ENCODE data around the gene EVA1C.

- TF ChIP-seq, protein P1, sequence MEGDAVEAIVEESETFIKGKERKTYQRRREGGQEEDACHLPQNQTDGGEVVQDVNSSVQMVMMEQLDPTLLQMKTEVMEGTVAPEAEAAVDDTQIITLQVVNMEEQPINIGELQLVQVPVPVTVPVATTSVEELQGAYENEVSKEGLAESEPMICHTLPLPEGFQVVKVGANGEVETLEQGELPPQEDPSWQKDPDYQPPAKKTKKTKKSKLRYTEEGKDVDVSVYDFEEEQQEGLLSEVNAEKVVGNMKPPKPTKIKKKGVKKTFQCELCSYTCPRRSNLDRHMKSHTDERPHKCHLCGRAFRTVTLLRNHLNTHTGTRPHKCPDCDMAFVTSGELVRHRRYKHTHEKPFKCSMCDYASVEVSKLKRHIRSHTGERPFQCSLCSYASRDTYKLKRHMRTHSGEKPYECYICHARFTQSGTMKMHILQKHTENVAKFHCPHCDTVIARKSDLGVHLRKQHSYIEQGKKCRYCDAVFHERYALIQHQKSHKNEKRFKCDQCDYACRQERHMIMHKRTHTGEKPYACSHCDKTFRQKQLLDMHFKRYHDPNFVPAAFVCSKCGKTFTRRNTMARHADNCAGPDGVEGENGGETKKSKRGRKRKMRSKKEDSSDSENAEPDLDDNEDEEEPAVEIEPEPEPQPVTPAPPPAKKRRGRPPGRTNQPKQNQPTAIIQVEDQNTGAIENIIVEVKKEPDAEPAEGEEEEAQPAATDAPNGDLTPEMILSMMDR (IDR thresholded peaks at IDR 0.05) = no peak
- no peak for TF ChIP-seq POLR2A (IDR thresholded peaks at IDR 0.05)
These were observed 121.1 kb downstream of the EVA1C start for GRCh38 chr21:32533611-32534010.
